ENCODE measurements around the gene PSAT1.

PSAT1 gene

DNA sequence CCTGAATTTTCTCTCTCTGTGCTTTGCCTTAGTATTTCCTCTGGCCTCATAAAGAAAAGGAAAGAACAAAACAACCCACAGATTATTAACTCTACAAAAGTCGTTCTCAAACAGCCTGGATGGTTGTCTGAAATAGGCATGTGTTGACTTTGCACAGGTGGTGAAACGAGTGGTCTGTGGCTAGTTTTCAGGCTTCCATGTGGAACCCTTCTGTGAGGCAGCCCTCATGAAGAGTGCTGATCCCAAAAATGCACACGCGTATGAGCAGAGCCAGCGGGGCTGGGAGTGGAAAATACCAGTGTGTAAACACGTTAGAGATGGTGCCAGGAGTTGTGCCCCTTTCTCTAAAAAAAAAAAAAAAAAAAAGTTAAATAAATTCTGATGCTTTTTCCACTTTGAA lies 4.9 kb upstream of the PSAT1 start:
- no peak for DNase-seq
- Histone ChIP-seq H3K9me3 (ENCODE audit: control extremely low read depth in 1 of 5, control insufficient read depth in 4 of 5, insufficient read depth in 2 of 5, low read depth in 1 of 5, low read length in 4 of 5) (no peaks in the 10 kb centered on the region), H3K4me3 (ENCODE audit: control insufficient read depth in 1 of 7, extremely low read depth in 1 of 7, insufficient read depth in 4 of 7, low read depth in 2 of 7, low read length in 6 of 7) (no peak overlapping the region), H3K4me1 (ENCODE audit: control extremely low read depth in 1 of 4, control insufficient read depth in 4 of 4, insufficient read depth in 4 of 4, low read length in 3 of 4) (peaks cover 0 to 10% (median 10%) of the 10 kb centered on the region in 4 experiments), H3K27me3 (replicated peaks in 2 of 5; ENCODE audit: control insufficient read depth in 4 of 5, insufficient read depth in 5 of 5, low read length in 4 of 5) (peaks cover 0 to 27% (median 8%) of the 10 kb centered on the region in 5 experiments), H3K27ac (ENCODE audit: insufficient read depth in 1 of 2, low read depth in 1 of 2, low read length in 2 of 2, poor library complexity in 1 of 2, severe bottlenecking in 2 of 2) (no peak overlapping the region), H3K36me3 (ENCODE audit: control insufficient read depth in 4 of 4, insufficient read depth in 4 of 4, low read length in 3 of 4) (no peaks in the 10 kb centered on the region)
- ChIA-PET POLR2A (interaction anchor here (0.6 kb wide), 1 partner anchor 8 kb away, joined by 3 read pairs; no protein-coding TSS in a partner anchor), CTCF (no interaction called here)
- 73% methylated on average over 1 of the region's 6 CpGs for WGBS (ENCODE audit: insufficient coverage)

- no peak for DNase-seq
- H3K36me3 ChIP-seq (ENCODE audit: control insufficient read depth in 4 of 4, insufficient read depth in 4 of 4, low read length in 3 of 4), result no peaks in the 10 kb centered on the region
- WGBS (ENCODE audit: insufficient coverage), result 100% methylated on average over 5 of the region's 9 CpGs
- H3K9me3 ChIP-seq (ENCODE audit: control extremely low read depth in 1 of 5, control insufficient read depth in 4 of 5, insufficient read depth in 2 of 5, low read depth in 1 of 5, low read length in 4 of 5), result no peaks in the 10 kb centered on the region
- H3K4me3 ChIP-seq (ENCODE audit: control insufficient read depth in 1 of 7, extremely low read depth in 1 of 7, insufficient read depth in 4 of 7, low read depth in 2 of 7, low read length in 6 of 7), result no peak overlapping the region
- ChIA-PET CTCF (no interaction called here), POLR2A (interaction anchor here (0.6 kb wide), 1 partner anchor 9 kb away, joined by 3 read pairs; no protein-coding TSS in a partner anchor)
- peaks cover 0 to 36% (median 14%) of the 10 kb centered on the region in 5 experiments for H3K27me3 ChIP-seq (replicated peaks in 2 of 5; ENCODE audit: control insufficient read depth in 4 of 5, insufficient read depth in 5 of 5, low read length in 4 of 5)
- peaks cover 2 to 19% (median 18%) of the 10 kb centered on the region in 4 experiments for H3K4me1 ChIP-seq (ENCODE audit: control extremely low read depth in 1 of 4, control insufficient read depth in 4 of 4, insufficient read depth in 4 of 4, low read length in 3 of 4)
- H3K27ac ChIP-seq (ENCODE audit: insufficient read depth in 1 of 2, low read depth in 1 of 2, low read length in 2 of 2, poor library complexity in 1 of 2, severe bottlenecking in 2 of 2), result no peak overlapping the region
These were observed 4.0 kb upstream of the PSAT1 start for GRCh38 chr9:78292716-78293497.

- H3K27ac ChIP-seq (ENCODE audit: insufficient read depth in 1 of 2, low read depth in 1 of 2, low read length in 2 of 2, poor library complexity in 1 of 2, severe bottlenecking in 2 of 2), result no peak overlapping the region
- peaks cover 2 to 26% (median 24%) of the 10 kb centered on the region in 4 experiments for H3K4me1 ChIP-seq (ENCODE audit: control extremely low read depth in 1 of 4, control insufficient read depth in 4 of 4, insufficient read depth in 4 of 4, low read length in 3 of 4)
- DNase-seq, result no peak
- H3K9me3 ChIP-seq (ENCODE audit: control extremely low read depth in 1 of 5, control insufficient read depth in 4 of 5, insufficient read depth in 2 of 5, low read depth in 1 of 5, low read length in 4 of 5), result no peaks in the 10 kb centered on the region
- POLR2A ChIA-PET, result no interaction called here
- peaks cover 0 to 52% (median 23%) of the 10 kb centered on the region in 5 experiments for H3K27me3 ChIP-seq (replicated peaks in 2 of 5; ENCODE audit: control insufficient read depth in 4 of 5, insufficient read depth in 5 of 5, low read length in 4 of 5)
- CTCF ChIA-PET, result interaction anchor here (0.6 to 1.5 kb wide), 3 partner anchors 13 to 1539 kb away, joined by 3 to 4 read pairs (median 4); no protein-coding TSS in a partner anchor
- H3K36me3 ChIP-seq (ENCODE audit: control insufficient read depth in 4 of 4, insufficient read depth in 4 of 4, low read length in 3 of 4), result no peaks in the 10 kb centered on the region
- 88% methylated on average over 4 of the region's 5 CpGs for WGBS (ENCODE audit: insufficient coverage)
- no peak overlapping the region for H3K4me3 ChIP-seq (ENCODE audit: control insufficient read depth in 1 of 7, extremely low read depth in 1 of 7, insufficient read depth in 4 of 7, low read depth in 2 of 7, low read length in 6 of 7)
These were observed 2.4 kb upstream of the PSAT1 start for GRCh38 chr9:78294290-78295176.

- no peak for DNase-seq
- Histone ChIP-seq H3K36me3 (ENCODE audit: control insufficient read depth in 4 of 4, insufficient read depth in 4 of 4, low read length in 3 of 4) (peaks cover 0 to 3% (median 0%) of the 10 kb centered on the region in 4 experiments), H3K9me3 (ENCODE audit: control extremely low read depth in 1 of 5, control insufficient read depth in 4 of 5, insufficient read depth in 2 of 5, low read depth in 1 of 5, low read length in 4 of 5) (no peaks in the 10 kb centered on the region), H3K4me1 (ENCODE audit: control extremely low read depth in 1 of 4, control insufficient read depth in 4 of 4, insufficient read depth in 4 of 4, low read length in 3 of 4) (peaks cover 2 to 26% (median 24%) of the 10 kb centered on the region in 4 experiments), H3K4me3 (ENCODE audit: control insufficient read depth in 1 of 7, extremely low read depth in 1 of 7, insufficient read depth in 4 of 7, low read depth in 2 of 7, low read length in 6 of 7) (no peak overlapping the region), H3K27ac (ENCODE audit: insufficient read depth in 1 of 2, low read depth in 1 of 2, low read length in 2 of 2, poor library complexity in 1 of 2, severe bottlenecking in 2 of 2) (no peak overlapping the region), H3K27me3 (replicated peaks in 2 of 5; ENCODE audit: control insufficient read depth in 4 of 5, insufficient read depth in 5 of 5, low read length in 4 of 5) (peaks cover 0 to 59% (median 23%) of the 10 kb centered on the region in 5 experiments)
- WGBS (ENCODE audit: insufficient coverage), result 100% methylated on average over 2 of the region's 3 CpGs
- POLR2A ChIA-PET, result no interaction called here
- CTCF ChIA-PET, result interaction anchor here (1.5 kb wide), 1 partner anchor 13 kb away, joined by 4 read pairs; no protein-coding TSS in a partner anchor
These were observed 1.7 kb upstream of the PSAT1 start for GRCh38 chr9:78295177-78295575.

GRCh38 chr9:78295731-78296130 lies 1.2 kb upstream of the PSAT1 start:
- ChIA-PET POLR2A (no interaction called here), CTCF (interaction anchor here (1.5 kb wide), 1 partner anchor 14 kb away, joined by 4 read pairs; no protein-coding TSS in a partner anchor)
- no peak for DNase-seq
- Histone ChIP-seq H3K27me3 (replicated peaks in 2 of 5; ENCODE audit: control insufficient read depth in 4 of 5, insufficient read depth in 5 of 5, low read length in 4 of 5) (peaks cover 0 to 63% (median 23%) of the 10 kb centered on the region in 5 experiments), H3K4me3 (ENCODE audit: control insufficient read depth in 1 of 7, extremely low read depth in 1 of 7, insufficient read depth in 4 of 7, low read depth in 2 of 7, low read length in 6 of 7) (peak overlapping the region in 1 of 7 experiments; percentile 71), H3K27ac (ENCODE audit: insufficient read depth in 1 of 2, low read depth in 1 of 2, low read length in 2 of 2, poor library complexity in 1 of 2, severe bottlenecking in 2 of 2) (no peak overlapping the region), H3K9me3 (ENCODE audit: control extremely low read depth in 1 of 5, control insufficient read depth in 4 of 5, insufficient read depth in 2 of 5, low read depth in 1 of 5, low read length in 4 of 5) (no peaks in the 10 kb centered on the region), H3K4me1 (ENCODE audit: control extremely low read depth in 1 of 4, control insufficient read depth in 4 of 4, insufficient read depth in 4 of 4, low read length in 3 of 4) (peaks cover 2 to 26% (median 24%) of the 10 kb centered on the region in 4 experiments), H3K36me3 (ENCODE audit: control insufficient read depth in 4 of 4, insufficient read depth in 4 of 4, low read length in 3 of 4) (peaks cover 0 to 3% (median 0%) of the 10 kb centered on the region in 4 experiments)
- 96% methylated on average over 4 of the region's 6 CpGs for WGBS (ENCODE audit: insufficient coverage)

GRCh38 chr9:78296201-78296892 lies 578 bp upstream of the PSAT1 start:
- no peaks in the 10 kb centered on the region for H3K9me3 ChIP-seq (ENCODE audit: control extremely low read depth in 1 of 5, control insufficient read depth in 4 of 5, insufficient read depth in 2 of 5, low read depth in 1 of 5, low read length in 4 of 5)
- H3K27ac ChIP-seq (ENCODE audit: insufficient read depth in 1 of 2, low read depth in 1 of 2, low read length in 2 of 2, poor library complexity in 1 of 2, severe bottlenecking in 2 of 2), result no peak overlapping the region
- H3K27me3 ChIP-seq (replicated peaks in 2 of 5; ENCODE audit: control insufficient read depth in 4 of 5, insufficient read depth in 5 of 5, low read length in 4 of 5), result peaks cover 0 to 61% (median 23%) of the 10 kb centered on the region in 5 experiments
- peaks cover 0 to 3% (median 0%) of the 10 kb centered on the region in 4 experiments for H3K36me3 ChIP-seq (ENCODE audit: control insufficient read depth in 4 of 4, insufficient read depth in 4 of 4, low read length in 3 of 4)
- H3K4me3 ChIP-seq (ENCODE audit: control insufficient read depth in 1 of 7, extremely low read depth in 1 of 7, insufficient read depth in 4 of 7, low read depth in 2 of 7, low read length in 6 of 7), result peak overlapping the region in 6 of 7 experiments; percentile 43 to 78 (median 66)
- H3K4me1 ChIP-seq (ENCODE audit: control extremely low read depth in 1 of 4, control insufficient read depth in 4 of 4, insufficient read depth in 4 of 4, low read length in 3 of 4), result peaks cover 2 to 26% (median 24%) of the 10 kb centered on the region in 4 experiments
- peak in 2 of 3 donors; percentile 10 to 21 for DNase-seq
- 7% methylated on average over 26 of the region's 32 CpGs for WGBS (ENCODE audit: insufficient coverage)
- CTCF ChIA-PET, result no interaction called here
- POLR2A ChIA-PET, result no interaction called here
